Neural cell (in vitro differentiated cells): ENCODE results near the gene SETD2. TPM values are rescaled to one million over a fixed set of nuclear protein-coding genes. Genes with fewer than 3 reads are reported as not detected.

ENCODE experiments used
- H2AFZ ChIP-seq: fragments of 200-600, 300-800 bp; sonication (generic), shearing (Covaris generic); 2 replicates; pipeline ENCODE4 v1.6.0; 2014; ENCODE audit warnings: low read depth, mild to moderate bottlenecking, antibody characterized with exemption, low read length, moderate library complexity
- H3F3A ChIP-seq: fragments of 200-600 bp; shearing (Covaris generic); 2 replicates; pipeline ENCODE4 v1.6.1; 2016; ENCODE audit warnings: mild to moderate bottlenecking, moderate library complexity, mixed read lengths, antibody characterized with exemption, low read length; ENCODE audit not compliant: insufficient read depth, poor library complexity, severe bottlenecking
- H3K27ac ChIP-seq: fragments of 200-600, 300-800 bp; sonication (generic), shearing (Covaris generic); 2 replicates; pipeline ENCODE4 v1.5.1; 2014; ENCODE audit warnings: mild to moderate bottlenecking, low read length, moderate library complexity
- H3K27me3 ChIP-seq: fragments of 300-800, 200-600 bp; sonication (generic), shearing (Covaris generic); 2 replicates; pipeline ENCODE4 v1.6.0; 2014; ENCODE audit warnings: mild to moderate bottlenecking, low read depth, low read length, moderate library complexity; ENCODE audit not compliant: insufficient read depth
- H3K36me3 ChIP-seq: fragments of 300-800, 200-600 bp; sonication (generic), shearing (Covaris generic); 2 replicates; pipeline ENCODE4 v1.5.1; 2014; ENCODE audit warnings: mild to moderate bottlenecking, antibody characterized with exemption, low read length, moderate library complexity; ENCODE audit not compliant: insufficient read depth
- H3K4me2 ChIP-seq: fragments of 300-800, 200-600 bp; sonication (generic), shearing (Covaris generic); 2 replicates; pipeline ENCODE4 v1.6.0; 2014; ENCODE audit warnings: mild to moderate bottlenecking, low read length
- H3K4me3 ChIP-seq: fragments of 300-800, 200-600 bp; sonication (generic), shearing (Covaris generic); 2 replicates; pipeline ENCODE4 v1.5.1; 2014; ENCODE audit warnings: mild to moderate bottlenecking, low read length, moderate library complexity
- H3K79me2 ChIP-seq: fragments of 200-600 bp; shearing (Covaris generic); replicated peaks from 2 replicates; pipeline ENCODE4 v1.6.0; 2014; ENCODE audit warnings: mild to moderate bottlenecking, low read length, moderate library complexity; ENCODE audit not compliant: insufficient read depth
- H3K9ac ChIP-seq: fragments of 300-800, 200-600 bp; sonication (generic), shearing (Covaris generic); 2 replicates; pipeline ENCODE4 v1.6.1; 2016; ENCODE audit warnings: mild to moderate bottlenecking, low read length, mixed read lengths
- H3K9me2 ChIP-seq: fragments of 200-600 bp; shearing (Covaris generic); 2 replicates; pipeline ENCODE4 v1.6.1; 2016; ENCODE audit warnings: mild to moderate bottlenecking, low read length, mixed read lengths; ENCODE audit not compliant: insufficient read depth
- H3K9me3 ChIP-seq: fragments of 200-600, 300-800 bp; sonication (generic), shearing (Covaris generic); 2 replicates; pipeline ENCODE4 v1.6.1; 2016; ENCODE audit warnings: mild to moderate bottlenecking, mixed run types, low read length, moderate library complexity, mixed read lengths
- H4K20me1 ChIP-seq: fragments of 200-600 bp; shearing (Covaris generic); 2 replicates; pipeline ENCODE4 v1.6.1; 2016; ENCODE audit warnings: mild to moderate bottlenecking, mixed run types; ENCODE audit not compliant: insufficient read depth
- EP300 ChIP-seq: fragments of 450-650 bp; conservative IDR thresholded peaks from 2 replicates; pipeline ENCODE4 v1.6.1; 2014; ENCODE audit warnings: antibody characterized with exemption, mild to moderate bottlenecking, moderate library complexity; ENCODE audit not compliant: poor library complexity, severe bottlenecking
- EZH2 ChIP-seq: fragments of 200-600, 300-800 bp; shearing (Covaris generic), sonication (generic); IDR thresholded peaks from 2 replicates; pipeline ENCODE4 v1.6.1; 2014; ENCODE audit warnings: antibody characterized with exemption, low read length, borderline replicate concordance, mild to moderate bottlenecking; ENCODE audit not compliant: insufficient read depth, poor library complexity, severe bottlenecking
- MXI1 ChIP-seq: fragments of 450-650 bp; conservative IDR thresholded peaks from 2 replicates; pipeline ENCODE4 v1.6.1; 2014; ENCODE audit warnings: antibody characterized with exemption, mild to moderate bottlenecking; ENCODE audit not compliant: poor library complexity, severe bottlenecking
- POLR2AphosphoS5 ChIP-seq: IDR thresholded peaks from 2 replicates; pipeline ENCODE4 v1.6.1; 2012
- RAD21 ChIP-seq: fragments of 450-650 bp; conservative IDR thresholded peaks from 2 replicates; pipeline ENCODE4 v1.6.1; 2014; ENCODE audit warnings: antibody characterized with exemption, mild to moderate bottlenecking, moderate library complexity
- SMC3 ChIP-seq: fragments of 450-650 bp; conservative IDR thresholded peaks from 2 replicates; pipeline ENCODE4 v1.6.1; 2014; ENCODE audit warnings: antibody characterized with exemption, mild to moderate bottlenecking, moderate library complexity; ENCODE audit not compliant: poor library complexity
- TAF1 ChIP-seq: IDR thresholded peaks from 2 replicates; pipeline ENCODE4 v1.6.1; 2012; ENCODE audit warnings: low read depth
- polyA plus RNA-seq: library from polyadenylated mRNA; depleted of rRNA; stranded (reverse); fragments of >200 nt; gene quantifications from 2 replicates; pipeline ENCODE4 v1.2.3, GENCODE V29; 2014
- TF ChIP-seq, protein P1 (sequence below): fragments of 450-650 bp; IDR thresholded peaks from 2 replicates; pipeline ENCODE4 v1.5.1; 2014; ENCODE audit warnings: antibody characterized with exemption, mild to moderate bottlenecking, moderate library complexity; ENCODE audit not compliant: poor library complexity, severe bottlenecking
- TF ChIP-seq, protein P2 (sequence below): IDR thresholded peaks from 2 replicates; pipeline ENCODE4 v1.6.1; 2012; ENCODE audit warnings: borderline replicate concordance

The SETD2 gene
- polyA plus RNA-seq, 1 donor from 2014 or later, result 18.4 TPM

DNA sequence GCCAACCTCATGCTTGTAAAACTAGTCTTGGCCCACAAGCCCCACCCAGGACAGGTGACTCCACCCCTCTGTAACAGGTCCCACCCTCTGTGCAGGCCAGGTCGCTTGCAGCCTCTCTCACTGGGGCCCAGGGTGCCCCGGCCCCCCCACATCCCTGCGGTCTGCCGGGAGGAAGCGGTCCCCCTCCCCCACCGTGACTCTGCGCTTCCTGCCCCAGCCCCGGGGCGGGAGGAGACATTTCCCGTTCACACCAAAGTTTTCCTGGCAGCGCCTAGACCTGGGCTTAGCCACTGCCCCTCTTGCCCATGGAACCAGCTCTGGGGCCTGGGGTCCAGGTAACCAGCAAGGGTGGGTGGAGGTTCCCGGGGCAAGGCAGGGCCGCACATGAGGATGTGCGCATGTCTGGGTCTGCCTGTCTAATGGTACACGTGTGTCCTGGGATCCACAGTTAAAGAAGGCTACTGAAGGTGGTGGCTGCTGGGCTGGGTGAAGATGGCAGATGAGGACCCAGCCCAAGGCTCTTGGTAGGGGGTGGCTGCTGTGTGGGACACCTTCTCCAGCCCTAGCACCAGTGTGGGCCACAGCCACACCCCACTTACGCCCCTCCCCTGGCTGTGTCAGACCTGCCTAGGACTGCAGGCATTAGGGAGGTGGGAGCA is 176.0 kb downstream of the SETD2 start:
- Histone ChIP-seq H3K79me2 (no peaks in the 10 kb centered on the region), H3K36me3 (no peaks in the 10 kb centered on the region), H3K4me3 (no peak overlapping the region), H3K9me2 (no peaks in the 10 kb centered on the region), H3K9me3 (no peaks in the 10 kb centered on the region), H3K27ac (no peak overlapping the region), H4K20me1 (no peaks in the 10 kb centered on the region), H3F3A (no peaks in the 10 kb centered on the region), H2AFZ (no peak overlapping the region), H3K9ac (no peak overlapping the region), H3K4me2 (no peak overlapping the region), H3K27me3 (no peaks in the 10 kb centered on the region)
- TF ChIP-seq MXI1 (no peak), RAD21 (no peak), EZH2 (no peak), SMC3 (no peak), EP300 (no peak), TAF1 (no peak), POLR2AphosphoS5 (no peak)
- TF ChIP-seq, protein P1, sequence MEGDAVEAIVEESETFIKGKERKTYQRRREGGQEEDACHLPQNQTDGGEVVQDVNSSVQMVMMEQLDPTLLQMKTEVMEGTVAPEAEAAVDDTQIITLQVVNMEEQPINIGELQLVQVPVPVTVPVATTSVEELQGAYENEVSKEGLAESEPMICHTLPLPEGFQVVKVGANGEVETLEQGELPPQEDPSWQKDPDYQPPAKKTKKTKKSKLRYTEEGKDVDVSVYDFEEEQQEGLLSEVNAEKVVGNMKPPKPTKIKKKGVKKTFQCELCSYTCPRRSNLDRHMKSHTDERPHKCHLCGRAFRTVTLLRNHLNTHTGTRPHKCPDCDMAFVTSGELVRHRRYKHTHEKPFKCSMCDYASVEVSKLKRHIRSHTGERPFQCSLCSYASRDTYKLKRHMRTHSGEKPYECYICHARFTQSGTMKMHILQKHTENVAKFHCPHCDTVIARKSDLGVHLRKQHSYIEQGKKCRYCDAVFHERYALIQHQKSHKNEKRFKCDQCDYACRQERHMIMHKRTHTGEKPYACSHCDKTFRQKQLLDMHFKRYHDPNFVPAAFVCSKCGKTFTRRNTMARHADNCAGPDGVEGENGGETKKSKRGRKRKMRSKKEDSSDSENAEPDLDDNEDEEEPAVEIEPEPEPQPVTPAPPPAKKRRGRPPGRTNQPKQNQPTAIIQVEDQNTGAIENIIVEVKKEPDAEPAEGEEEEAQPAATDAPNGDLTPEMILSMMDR, result no peak
- TF ChIP-seq, protein P2, sequence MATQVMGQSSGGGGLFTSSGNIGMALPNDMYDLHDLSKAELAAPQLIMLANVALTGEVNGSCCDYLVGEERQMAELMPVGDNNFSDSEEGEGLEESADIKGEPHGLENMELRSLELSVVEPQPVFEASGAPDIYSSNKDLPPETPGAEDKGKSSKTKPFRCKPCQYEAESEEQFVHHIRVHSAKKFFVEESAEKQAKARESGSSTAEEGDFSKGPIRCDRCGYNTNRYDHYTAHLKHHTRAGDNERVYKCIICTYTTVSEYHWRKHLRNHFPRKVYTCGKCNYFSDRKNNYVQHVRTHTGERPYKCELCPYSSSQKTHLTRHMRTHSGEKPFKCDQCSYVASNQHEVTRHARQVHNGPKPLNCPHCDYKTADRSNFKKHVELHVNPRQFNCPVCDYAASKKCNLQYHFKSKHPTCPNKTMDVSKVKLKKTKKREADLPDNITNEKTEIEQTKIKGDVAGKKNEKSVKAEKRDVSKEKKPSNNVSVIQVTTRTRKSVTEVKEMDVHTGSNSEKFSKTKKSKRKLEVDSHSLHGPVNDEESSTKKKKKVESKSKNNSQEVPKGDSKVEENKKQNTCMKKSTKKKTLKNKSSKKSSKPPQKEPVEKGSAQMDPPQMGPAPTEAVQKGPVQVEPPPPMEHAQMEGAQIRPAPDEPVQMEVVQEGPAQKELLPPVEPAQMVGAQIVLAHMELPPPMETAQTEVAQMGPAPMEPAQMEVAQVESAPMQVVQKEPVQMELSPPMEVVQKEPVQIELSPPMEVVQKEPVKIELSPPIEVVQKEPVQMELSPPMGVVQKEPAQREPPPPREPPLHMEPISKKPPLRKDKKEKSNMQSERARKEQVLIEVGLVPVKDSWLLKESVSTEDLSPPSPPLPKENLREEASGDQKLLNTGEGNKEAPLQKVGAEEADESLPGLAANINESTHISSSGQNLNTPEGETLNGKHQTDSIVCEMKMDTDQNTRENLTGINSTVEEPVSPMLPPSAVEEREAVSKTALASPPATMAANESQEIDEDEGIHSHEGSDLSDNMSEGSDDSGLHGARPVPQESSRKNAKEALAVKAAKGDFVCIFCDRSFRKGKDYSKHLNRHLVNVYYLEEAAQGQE, result no peak

DNA sequence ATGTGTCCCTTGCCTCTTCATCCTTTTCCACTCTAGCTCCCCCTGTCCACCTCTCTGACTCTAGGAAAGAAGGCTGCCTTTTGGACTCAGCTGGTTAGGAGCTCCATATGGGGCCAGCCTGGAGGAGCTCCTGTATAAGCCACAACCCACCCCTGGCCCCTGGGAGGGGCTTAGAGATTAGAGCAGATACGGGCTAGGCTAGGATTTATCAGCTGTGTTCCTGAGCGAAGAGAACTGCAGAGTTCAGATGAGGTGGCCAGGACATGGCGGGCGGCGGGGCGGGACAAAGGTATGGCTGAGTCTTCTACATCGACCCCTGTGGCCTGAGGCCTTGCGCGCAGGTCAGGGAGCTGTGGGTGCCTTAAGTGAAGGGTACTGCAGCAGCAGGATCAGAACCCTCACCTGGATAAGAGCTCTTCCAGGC is 176.6 kb downstream of the SETD2 start:
- Histone ChIP-seq H3K79me2 (no peaks in the 10 kb centered on the region), H3K9ac (no peak overlapping the region), H3K36me3 (no peaks in the 10 kb centered on the region), H4K20me1 (no peaks in the 10 kb centered on the region), H3K9me2 (no peaks in the 10 kb centered on the region), H3K4me2 (no peak overlapping the region), H3K27ac (no peak overlapping the region), H3K27me3 (no peaks in the 10 kb centered on the region), H3K4me3 (no peak overlapping the region), H2AFZ (no peak overlapping the region), H3F3A (no peaks in the 10 kb centered on the region), H3K9me3 (no peaks in the 10 kb centered on the region)
- no peak for TF ChIP-seq RAD21
- TF ChIP-seq TAF1, result no peak
- TF ChIP-seq, protein P1, result no peak
- TF ChIP-seq MXI1, result no peak
- no peak for TF ChIP-seq EP300
- TF ChIP-seq EZH2, result no peak
- TF ChIP-seq SMC3, result no peak
- TF ChIP-seq POLR2AphosphoS5, result no peak
- TF ChIP-seq, protein P2, result no peak
